IPS-20b (cell line): Measurements from ENCODE around the gene APOC4.

Source experiments
- H3K27ac ChIP-seq: one replicate; pipeline ENCODE4 v1.5.1; 2013; ENCODE audit warnings: low read length
- H3K27me3 ChIP-seq: 2 replicates; pipeline ENCODE4 v1.6.1; 2013; ENCODE audit warnings: mild to moderate bottlenecking, low read length, inconsistent platforms; ENCODE audit not compliant: insufficient read depth
- H3K36me3 ChIP-seq: 2 replicates; pipeline ENCODE4 v1.6.1; 2013; ENCODE audit warnings: low read depth, mild to moderate bottlenecking, inconsistent platforms, low read length, moderate library complexity; ENCODE audit not compliant: insufficient read depth
- H3K4me1 ChIP-seq: 2 replicates; pipeline ENCODE4 v1.6.1; 2013; ENCODE audit warnings: mild to moderate bottlenecking, control low read depth, inconsistent platforms, low read length, moderate library complexity; ENCODE audit not compliant: insufficient read depth
- H3K4me3 ChIP-seq: 2 replicates; pipeline ENCODE4 v1.5.1; 2013; ENCODE audit warnings: mild to moderate bottlenecking, low read length, inconsistent platforms
- H3K9ac ChIP-seq: 2 replicates; pipeline ENCODE4 v1.6.1; 2013; ENCODE audit warnings: low read depth, mild to moderate bottlenecking, inconsistent platforms, low read length, moderate library complexity
- H3K9me3 ChIP-seq: 2 replicates; pipeline ENCODE4 v1.6.1; 2013; ENCODE audit warnings: mild to moderate bottlenecking, low read depth, low read length, inconsistent platforms; ENCODE audit not compliant: insufficient read depth

APOC4 gene

GRCh38 chr19:44951179-44952159 lies 9.4 kb downstream of the APOC4 start:
- no peak overlapping the region for H3K9ac ChIP-seq
- H3K36me3 ChIP-seq, result no peaks in the 10 kb centered on the region
- H3K4me1 ChIP-seq, result peaks cover 9% of the 10 kb centered on the region
- no peak overlapping the region for H3K4me3 ChIP-seq
- H3K9me3 ChIP-seq, result no peaks in the 10 kb centered on the region
- H3K27ac ChIP-seq, result no peak overlapping the region
- H3K27me3 ChIP-seq, result no peaks in the 10 kb centered on the region

- peaks cover 9% of the 10 kb centered on the region for H3K4me1 ChIP-seq
- H3K27me3 ChIP-seq, result no peaks in the 10 kb centered on the region
- H3K36me3 ChIP-seq, result no peaks in the 10 kb centered on the region
- H3K4me3 ChIP-seq, result peak overlapping the region; percentile 97
- no peaks in the 10 kb centered on the region for H3K9me3 ChIP-seq
- peak overlapping the region; percentile 97 for H3K9ac ChIP-seq
- H3K27ac ChIP-seq, result peak overlapping the region; percentile 91
Measured at GRCh38 chr19:44954278-44954648, 12.2 kb downstream of the APOC4 start.

GRCh38 chr19:44954649-44955504 lies 12.8 kb downstream of the APOC4 start, which contains the start of gene CLPTM1:
CLPTM1 (plus strand) TSS chr19:44955380; CDS start chr19:44955396, 16 bp downstream.
- peaks cover 9% of the 10 kb centered on the region for H3K4me1 ChIP-seq
- H3K27me3 ChIP-seq, result no peaks in the 10 kb centered on the region
- peak within 1 kb of the TSS; percentile 91 for H3K27ac ChIP-seq
- H3K36me3 ChIP-seq, result no peaks in the 10 kb centered on the region
- peak within 1 kb of the TSS; percentile 97 for H3K4me3 ChIP-seq
- peak within 1 kb of the TSS; percentile 97 for H3K9ac ChIP-seq
- no peaks in the 10 kb centered on the region for H3K9me3 ChIP-seq

GRCh38 chr19:44955505-44956439 lies 13.7 kb downstream of the APOC4 start:
- no peak overlapping the region for H3K27ac ChIP-seq
- H3K36me3 ChIP-seq, result peaks cover 8% of the 10 kb centered on the region; the same call in 1 of the 2 replicates
- peak overlapping the region; percentile 97 for H3K4me3 ChIP-seq
- peak overlapping the region; percentile 95 for H3K9ac ChIP-seq
- no peaks in the 10 kb centered on the region for H3K9me3 ChIP-seq
- no peaks in the 10 kb centered on the region for H3K27me3 ChIP-seq
- peaks cover 9% of the 10 kb centered on the region for H3K4me1 ChIP-seq

- no peak overlapping the region for H3K27ac ChIP-seq
- peaks cover 9% of the 10 kb centered on the region for H3K4me1 ChIP-seq
- peak overlapping the region; percentile 95; the same call in 1 of the 2 replicates for H3K9ac ChIP-seq
- H3K27me3 ChIP-seq, result no peaks in the 10 kb centered on the region
- H3K9me3 ChIP-seq, result no peaks in the 10 kb centered on the region
- H3K4me3 ChIP-seq, result no peak overlapping the region
- H3K36me3 ChIP-seq, result peaks cover 22% of the 10 kb centered on the region
Measured at GRCh38 chr19:44957526-44957925, 15.5 kb downstream of the APOC4 start.

- Histone ChIP-seq H3K4me1 (peaks cover 9% of the 10 kb centered on the region), H3K27me3 (no peaks in the 10 kb centered on the region), H3K27ac (no peak overlapping the region), H3K4me3 (no peak overlapping the region), H3K9ac (no peak overlapping the region), H3K36me3 (peaks cover 23% of the 10 kb centered on the region), H3K9me3 (no peaks in the 10 kb centered on the region)
Measured at GRCh38 chr19:44958090-44958489, 16.1 kb downstream of the APOC4 start.

- Histone ChIP-seq H3K36me3 (peaks cover 31% of the 10 kb centered on the region), H3K27ac (no peak overlapping the region), H3K27me3 (no peaks in the 10 kb centered on the region), H3K4me3 (no peak overlapping the region), H3K4me1 (peaks cover 6% of the 10 kb centered on the region), H3K9me3 (no peaks in the 10 kb centered on the region), H3K9ac (no peak overlapping the region)
Measured at GRCh38 chr19:44959691-44960090, 17.7 kb downstream of the APOC4 start.

- no peaks in the 10 kb centered on the region for H3K27me3 ChIP-seq
- no peak overlapping the region for H3K9ac ChIP-seq
- H3K36me3 ChIP-seq, result peaks cover 34% of the 10 kb centered on the region
- no peaks in the 10 kb centered on the region for H3K9me3 ChIP-seq
- H3K4me1 ChIP-seq, result peaks cover 4% of the 10 kb centered on the region
- no peak overlapping the region for H3K4me3 ChIP-seq
- H3K27ac ChIP-seq, result no peak overlapping the region
Measured at GRCh38 chr19:44960906-44961728, 19.1 kb downstream of the APOC4 start.

GRCh38 chr19:44961821-44962220 lies 19.8 kb downstream of the APOC4 start:
- no peak overlapping the region for H3K27ac ChIP-seq

GRCh38 chr19:44968118-44968517 lies 26.1 kb downstream of the APOC4 start:
- no peaks in the 10 kb centered on the region for H3K4me1 ChIP-seq
- no peak overlapping the region for H3K4me3 ChIP-seq
- H3K9ac ChIP-seq, result no peak overlapping the region
- H3K27ac ChIP-seq, result no peak overlapping the region
- no peaks in the 10 kb centered on the region for H3K27me3 ChIP-seq
- H3K9me3 ChIP-seq, result no peaks in the 10 kb centered on the region
- H3K36me3 ChIP-seq, result peaks cover 38% of the 10 kb centered on the region

More at GRCh38 chr19:44961821-44962220, 19.8 kb downstream of the APOC4 start:
- H3K36me3 ChIP-seq, result peaks cover 38% of the 10 kb centered on the region
- no peak overlapping the region for H3K9ac ChIP-seq
- H3K27me3 ChIP-seq, result no peaks in the 10 kb centered on the region
- no peaks in the 10 kb centered on the region for H3K9me3 ChIP-seq
- no peak overlapping the region for H3K4me3 ChIP-seq
- H3K4me1 ChIP-seq, result no peaks in the 10 kb centered on the region
